Adrenal gland (tissue), 5 donors: ENCODE data around the gene ZNF616.

ENCODE experiments used
- CTCF ChIP-seq, 6 experiments: fragments of 450-650 bp in 4 of 6; fragments of 200-600 bp in 2 of 6; sonication (generic) in 1 of 6; IDR thresholded peaks; 1 replicate in 5 of 6; 2 replicates in 1 of 6; pipeline versions ENCODE4 v1.5.1 to v1.8.0; 2016 to 2021; ENCODE audit warnings: antibody characterized with exemption in 6 of 6, mild to moderate bottlenecking in 2 of 6, moderate library complexity in 1 of 6
- POLR2A ChIP-seq, 2 donors: fragments of 450-650 bp; IDR thresholded peaks; one replicate each; pipeline ENCODE4 v1.6.1; 2017; ENCODE audit warnings: antibody characterized with exemption in 2 of 2, mild to moderate bottlenecking in 2 of 2, moderate library complexity in 1 of 2
- donor health status: DM: no; HTN: no; CAD: no.

GRCh38 chr19:52102782-52103181 is 37.0 kb downstream of the ZNF616 start:
- TF ChIP-seq CTCF (IDR thresholded peaks at IDR 0.05) (no peak), POLR2A (IDR thresholded peaks at IDR 0.05) (no peak)
